Suprapubic skin (tissue), 3 donors: ENCODE data around the gene CDC42BPA.

Experiments used
- EP300 ChIP-seq: sonication (generic); formaldehyde crosslinking; IDR thresholded peaks from one replicate; pipeline ENCODE4 v1.6.1; 2017; ENCODE audit warnings: antibody characterized with exemption
- TF ChIP-seq, protein P1 (sequence below), 2 donors: fragments of 200-600 bp in 1 of 2; fragments of 450-650 bp in 1 of 2; sonication (generic) in 1 of 2; IDR thresholded peaks; one replicate each; pipeline ENCODE4 v1.5.1; 2016 to 2019; ENCODE audit warnings: antibody characterized with exemption in 2 of 2, mild to moderate bottlenecking in 1 of 2, moderate library complexity in 1 of 2

DNA sequence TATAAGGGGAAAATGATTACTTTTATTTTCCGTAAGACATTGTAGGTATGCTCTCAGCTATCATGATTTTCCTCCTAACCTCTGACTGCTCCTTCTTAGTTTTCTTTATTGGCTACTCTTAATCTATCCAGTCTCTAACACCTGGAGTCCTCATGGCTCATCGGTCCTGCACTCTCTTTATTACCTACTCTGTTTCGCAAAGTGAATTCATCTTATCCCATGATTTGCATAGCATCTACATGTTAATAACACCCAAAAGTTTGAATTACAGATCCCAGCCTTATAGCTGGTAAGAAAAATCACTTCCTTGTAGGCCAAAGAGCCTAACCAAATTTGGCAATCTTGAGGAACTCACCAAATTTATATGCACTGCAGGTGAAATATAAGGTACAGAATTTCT lies 136.3 kb downstream of the CDC42BPA start:
- TF ChIP-seq, protein P1, sequence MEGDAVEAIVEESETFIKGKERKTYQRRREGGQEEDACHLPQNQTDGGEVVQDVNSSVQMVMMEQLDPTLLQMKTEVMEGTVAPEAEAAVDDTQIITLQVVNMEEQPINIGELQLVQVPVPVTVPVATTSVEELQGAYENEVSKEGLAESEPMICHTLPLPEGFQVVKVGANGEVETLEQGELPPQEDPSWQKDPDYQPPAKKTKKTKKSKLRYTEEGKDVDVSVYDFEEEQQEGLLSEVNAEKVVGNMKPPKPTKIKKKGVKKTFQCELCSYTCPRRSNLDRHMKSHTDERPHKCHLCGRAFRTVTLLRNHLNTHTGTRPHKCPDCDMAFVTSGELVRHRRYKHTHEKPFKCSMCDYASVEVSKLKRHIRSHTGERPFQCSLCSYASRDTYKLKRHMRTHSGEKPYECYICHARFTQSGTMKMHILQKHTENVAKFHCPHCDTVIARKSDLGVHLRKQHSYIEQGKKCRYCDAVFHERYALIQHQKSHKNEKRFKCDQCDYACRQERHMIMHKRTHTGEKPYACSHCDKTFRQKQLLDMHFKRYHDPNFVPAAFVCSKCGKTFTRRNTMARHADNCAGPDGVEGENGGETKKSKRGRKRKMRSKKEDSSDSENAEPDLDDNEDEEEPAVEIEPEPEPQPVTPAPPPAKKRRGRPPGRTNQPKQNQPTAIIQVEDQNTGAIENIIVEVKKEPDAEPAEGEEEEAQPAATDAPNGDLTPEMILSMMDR (IDR thresholded peaks at IDR 0.05), result no peak
- no peak for TF ChIP-seq EP300
